PFSK-1 (cell line): ENCODE measurements around the gene ICOS.

Experiments used
- FOXP2 ChIP-seq: optimal IDR thresholded peaks from 2 replicates; pipeline ENCODE3; 2011; ENCODE audit warnings: borderline replicate concordance, control low read depth, inconsistent platforms; ENCODE audit not compliant: insufficient read depth; ENCODE audit errors: extremely low read length, extremely low read depth
- POLR2AphosphoS5 ChIP-seq: IDR thresholded peaks from 2 replicates; pipeline ENCODE4 v1.6.1; 2012; ENCODE audit warnings: low read depth, mild to moderate bottlenecking, control low read depth, low read length, moderate library complexity
- REST ChIP-seq, 2 experiments: IDR thresholded peaks; 2 replicates each; pipeline versions ENCODE4 v1.6.1 to v1.8.0; 2011 to 2012; ENCODE audit warnings: low read depth in 2 of 2, low read length in 2 of 2, control low read depth in 1 of 2, inconsistent platforms in 1 of 2, mild to moderate bottlenecking in 1 of 2, moderate library complexity in 1 of 2; ENCODE audit not compliant: insufficient read depth in 1 of 2
- SIN3A ChIP-seq: IDR thresholded peaks from 2 replicates; pipeline ENCODE4 v1.6.1; 2012; ENCODE audit warnings: mild to moderate bottlenecking, low read length, moderate library complexity, borderline replicate concordance; ENCODE audit not compliant: insufficient read depth
- TAF1 ChIP-seq: IDR thresholded peaks from 2 replicates; pipeline ENCODE4 v1.6.1; 2012; ENCODE audit warnings: low read length, control low read depth, borderline replicate concordance; ENCODE audit not compliant: insufficient read depth

ICOS gene

DNA sequence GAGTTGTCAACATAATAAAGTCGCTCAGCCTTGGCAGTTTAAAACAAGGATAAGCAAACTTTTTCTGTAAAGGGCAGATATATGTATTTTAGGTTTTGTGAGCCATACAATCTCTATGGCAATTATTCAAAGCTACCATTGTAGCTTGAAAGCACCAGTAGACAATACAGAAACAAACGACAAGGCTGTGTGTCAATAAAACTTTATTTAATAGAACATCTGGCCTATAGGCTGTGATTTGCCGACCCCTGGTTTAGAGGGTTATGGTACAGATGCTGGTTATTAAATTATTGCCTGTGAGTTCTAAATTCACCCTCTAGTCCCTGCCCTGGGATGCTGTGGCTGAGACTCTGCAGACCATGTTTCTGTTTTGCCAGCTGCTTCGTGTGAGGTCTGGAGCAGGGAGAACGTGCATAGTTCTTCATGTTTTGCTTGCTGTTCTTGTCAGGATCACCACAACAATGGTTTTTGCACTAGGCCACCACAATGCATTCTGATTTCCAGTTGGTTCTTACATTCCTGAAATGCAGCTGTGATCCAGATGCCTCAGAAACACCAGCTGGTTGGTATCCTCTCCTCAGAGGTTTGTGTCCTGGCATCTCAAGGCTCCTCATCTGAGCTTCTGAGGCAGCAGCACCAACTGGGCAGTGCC is 46.6 kb downstream of the ICOS start:
- no peak for TF ChIP-seq SIN3A

DNA sequence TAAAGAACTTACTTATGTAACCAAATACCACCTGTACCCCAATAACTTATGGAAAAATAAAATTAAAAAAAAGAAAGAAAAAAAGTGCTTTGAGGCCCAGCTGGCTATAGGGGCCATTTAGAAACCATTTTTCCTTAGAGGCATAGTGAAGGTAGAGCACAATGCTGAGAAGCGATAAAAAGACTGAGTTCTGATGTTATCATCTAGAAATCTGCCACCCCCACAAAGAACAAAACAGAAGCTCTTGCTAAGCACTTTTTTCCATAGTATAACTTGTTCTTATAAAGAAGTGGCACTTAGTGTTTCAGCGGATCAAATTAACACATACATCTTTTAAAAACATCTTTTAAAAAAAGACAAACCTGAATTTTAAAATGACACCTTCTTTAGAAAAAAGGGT is 51.4 kb downstream of the ICOS start:
- TF ChIP-seq FOXP2: no peak

DNA sequence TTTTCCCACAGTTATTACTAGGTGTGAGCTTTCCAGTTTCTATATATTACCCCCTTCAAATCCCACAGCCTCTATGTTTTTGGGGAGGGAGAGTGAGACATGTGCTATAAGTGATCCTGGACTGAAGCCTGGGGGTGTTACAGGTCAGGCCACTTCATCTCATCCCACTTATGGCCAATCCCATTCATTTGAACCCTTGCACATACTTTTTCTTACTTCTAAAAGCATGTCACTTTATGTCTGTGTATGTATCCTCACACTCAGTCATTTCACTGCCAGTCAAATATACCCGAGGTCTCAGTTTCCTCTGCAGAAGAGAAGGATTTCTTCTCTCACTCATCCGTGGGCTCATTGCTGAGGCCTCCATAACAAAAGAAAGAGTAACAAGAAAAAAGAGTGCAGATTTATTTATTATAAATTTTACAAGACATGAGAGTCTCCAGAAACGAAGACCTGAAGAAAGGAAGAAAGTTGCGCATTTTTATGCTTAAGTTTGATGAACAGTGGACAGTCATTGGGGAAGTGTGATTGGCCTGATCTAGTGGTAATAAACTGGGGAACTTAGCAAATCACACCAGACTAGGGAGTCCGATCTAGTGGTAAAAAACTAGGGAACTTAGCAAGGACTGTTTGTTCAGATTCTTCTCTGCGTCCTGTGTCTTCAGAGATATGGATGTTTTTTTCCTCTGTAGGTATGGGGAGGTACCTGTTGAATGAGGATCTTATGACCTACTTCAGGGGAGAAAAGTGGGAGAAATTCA is 52.1 kb downstream of the ICOS start:
- no peak for TF ChIP-seq TAF1
- no peak for TF ChIP-seq REST (IDR thresholded peaks at IDR 0.05; ENCODE audit: insufficient read depth in 1 of 2, low read depth in 2 of 2, low read length in 2 of 2)
- no peak for TF ChIP-seq FOXP2
- no peak for TF ChIP-seq POLR2AphosphoS5
- no peak for TF ChIP-seq SIN3A

GRCh38 chr2:203989521-203989920 is 53.0 kb downstream of the ICOS start:
- TF ChIP-seq FOXP2: no peak
- no peak for TF ChIP-seq REST (IDR thresholded peaks at IDR 0.05; ENCODE audit: insufficient read depth in 1 of 2, low read depth in 2 of 2, low read length in 2 of 2)
- TF ChIP-seq TAF1: no peak
- TF ChIP-seq POLR2AphosphoS5: no peak
- no peak for TF ChIP-seq SIN3A

DNA sequence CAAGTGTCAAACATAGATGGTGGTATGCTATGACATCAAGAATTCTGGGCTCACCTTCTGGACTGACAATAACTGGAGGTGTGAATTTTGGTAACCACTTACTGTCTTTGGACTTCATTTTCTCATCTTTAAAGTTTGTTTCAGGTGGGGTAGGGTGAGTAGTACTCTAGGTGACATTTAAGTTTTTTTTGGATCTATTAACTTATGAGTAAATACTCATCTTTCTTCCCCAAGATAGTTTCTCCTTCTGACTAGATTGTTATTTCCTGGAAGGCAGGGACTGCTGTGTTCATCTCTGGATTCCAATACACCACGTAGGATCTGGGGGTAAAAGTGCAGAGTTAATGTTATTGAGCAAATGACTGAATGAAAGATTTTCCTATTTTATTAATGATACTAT is 55.9 kb downstream of the ICOS start:
- TF ChIP-seq POLR2AphosphoS5 (no peak), TAF1 (no peak), FOXP2 (no peak), SIN3A (no peak), REST (IDR thresholded peaks at IDR 0.05; ENCODE audit: insufficient read depth in 1 of 2, low read depth in 2 of 2, low read length in 2 of 2) (no peak)

DNA sequence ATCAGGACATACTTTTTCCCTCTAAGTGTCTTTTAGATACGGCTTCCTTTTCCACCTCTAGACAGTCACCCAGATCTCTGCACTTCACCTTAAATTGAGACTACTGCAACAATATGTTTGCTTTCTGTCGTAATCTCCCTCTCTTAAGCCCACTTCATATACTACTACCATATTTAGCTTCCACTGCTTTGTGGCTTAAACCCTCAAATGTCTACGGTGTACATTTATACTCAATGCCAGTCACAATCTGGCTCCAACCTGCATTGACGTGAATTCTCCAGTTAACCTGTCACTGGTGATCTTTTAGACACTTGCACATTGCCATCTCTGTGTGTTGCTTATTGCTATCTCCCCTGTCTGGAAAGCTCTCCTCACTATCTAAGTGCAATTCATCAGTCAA is 56.4 kb downstream of the ICOS start:
- no peak for TF ChIP-seq FOXP2
- no peak for TF ChIP-seq SIN3A
- no peak for TF ChIP-seq TAF1
- TF ChIP-seq REST (IDR thresholded peaks at IDR 0.05; ENCODE audit: insufficient read depth in 1 of 2, low read depth in 2 of 2, low read length in 2 of 2): no peak
- no peak for TF ChIP-seq POLR2AphosphoS5
